Transverse colon (tissue), 4 donors: ENCODE results near the gene ECM1.

Experiments
- EP300 ChIP-seq: sonication (generic); formaldehyde crosslinking; IDR thresholded peaks from one replicate; pipeline ENCODE4 v1.6.1; 2017; ENCODE audit warnings: antibody characterized with exemption, low read depth
- POLR2A ChIP-seq: fragments of 450-650 bp; IDR thresholded peaks from one replicate; pipeline ENCODE4 v1.6.1; 2016; ENCODE audit warnings: antibody characterized with exemption, mild to moderate bottlenecking, moderate library complexity
- POLR2AphosphoS5 ChIP-seq, 3 donors: sonication (generic); formaldehyde crosslinking; IDR thresholded peaks; one replicate each; pipeline ENCODE4 v1.6.1; 2016; ENCODE audit warnings: antibody characterized with exemption in 3 of 3
- TF ChIP-seq, protein P1 (sequence below), 5 experiments: fragments of 200-600 bp in 3 of 5; fragments of 450-650 bp in 2 of 5; sonication (generic) in 3 of 5; IDR thresholded peaks; 1 replicate in 2 of 5; 2 replicates in 3 of 5; pipeline ENCODE4 v1.5.1; 2016 to 2017; ENCODE audit warnings: antibody characterized with exemption in 5 of 5, inconsistent platforms in 3 of 5, mild to moderate bottlenecking in 2 of 5, moderate library complexity in 1 of 5

DNA sequence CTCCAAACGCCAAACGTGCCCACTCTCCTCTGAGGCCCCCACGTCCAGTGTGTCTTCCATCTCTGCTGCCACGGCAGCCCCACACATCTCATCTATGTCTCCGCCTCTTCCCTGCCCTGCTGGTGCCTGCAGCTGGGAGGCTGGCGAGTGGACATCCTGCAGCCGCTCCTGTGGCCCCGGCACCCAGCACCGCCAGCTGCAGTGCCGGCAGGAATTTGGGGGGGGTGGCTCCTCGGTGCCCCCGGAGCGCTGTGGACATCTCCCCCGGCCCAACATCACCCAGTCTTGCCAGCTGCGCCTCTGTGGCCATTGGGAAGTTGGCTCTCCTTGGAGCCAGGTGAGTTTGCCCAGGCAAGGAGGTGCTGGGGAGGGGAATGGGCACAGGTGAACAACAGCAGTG lies 49.9 kb downstream of the ECM1 start:
- TF ChIP-seq, protein P1, sequence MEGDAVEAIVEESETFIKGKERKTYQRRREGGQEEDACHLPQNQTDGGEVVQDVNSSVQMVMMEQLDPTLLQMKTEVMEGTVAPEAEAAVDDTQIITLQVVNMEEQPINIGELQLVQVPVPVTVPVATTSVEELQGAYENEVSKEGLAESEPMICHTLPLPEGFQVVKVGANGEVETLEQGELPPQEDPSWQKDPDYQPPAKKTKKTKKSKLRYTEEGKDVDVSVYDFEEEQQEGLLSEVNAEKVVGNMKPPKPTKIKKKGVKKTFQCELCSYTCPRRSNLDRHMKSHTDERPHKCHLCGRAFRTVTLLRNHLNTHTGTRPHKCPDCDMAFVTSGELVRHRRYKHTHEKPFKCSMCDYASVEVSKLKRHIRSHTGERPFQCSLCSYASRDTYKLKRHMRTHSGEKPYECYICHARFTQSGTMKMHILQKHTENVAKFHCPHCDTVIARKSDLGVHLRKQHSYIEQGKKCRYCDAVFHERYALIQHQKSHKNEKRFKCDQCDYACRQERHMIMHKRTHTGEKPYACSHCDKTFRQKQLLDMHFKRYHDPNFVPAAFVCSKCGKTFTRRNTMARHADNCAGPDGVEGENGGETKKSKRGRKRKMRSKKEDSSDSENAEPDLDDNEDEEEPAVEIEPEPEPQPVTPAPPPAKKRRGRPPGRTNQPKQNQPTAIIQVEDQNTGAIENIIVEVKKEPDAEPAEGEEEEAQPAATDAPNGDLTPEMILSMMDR (IDR thresholded peaks at IDR 0.05), result no peak
- TF ChIP-seq EP300 (no peak), POLR2AphosphoS5 (IDR thresholded peaks at IDR 0.05) (peak in 1 of 3 donors; percentile 16), POLR2A (no peak)
